Endodermal cell (in vitro differentiated cells): Measurements from ENCODE around the gene IL1RL2. TPM values are rescaled to one million over a fixed set of nuclear protein-coding genes. Genes with fewer than 3 reads are reported as not detected.
A peak's percentile ranks its signal among the peaks of the same experiment; 100 is the strongest.

Experiments used
- DNase-seq: peaks from one replicate; pipeline ENCODE4 v3.0.0-alpha.2; 2017
- H3K27ac ChIP-seq: 2 replicates; pipeline ENCODE4 v1.5.1; 2013; ENCODE audit warnings: mild to moderate bottlenecking, low read depth, low read length, moderate library complexity
- H3K27me3 ChIP-seq: 2 replicates; pipeline ENCODE4 v1.6.1; 2013; ENCODE audit warnings: mild to moderate bottlenecking, low read length, moderate library complexity; ENCODE audit not compliant: insufficient read depth, control insufficient read depth, poor library complexity, severe bottlenecking
- H3K36me3 ChIP-seq: 2 replicates; pipeline ENCODE4 v1.7.0; 2013; ENCODE audit warnings: mild to moderate bottlenecking, low read length, moderate library complexity; ENCODE audit not compliant: control insufficient read depth, insufficient read depth
- H3K4me1 ChIP-seq: one replicate; pipeline ENCODE4 v1.7.0; 2013; ENCODE audit warnings: low read length; ENCODE audit not compliant: control insufficient read depth, insufficient read depth
- H3K4me3 ChIP-seq: 2 replicates; pipeline ENCODE4 v1.5.1; 2013; ENCODE audit warnings: mild to moderate bottlenecking, low read length, moderate library complexity
- H3K9ac ChIP-seq: 2 replicates; pipeline ENCODE4 v1.6.1; 2013; ENCODE audit warnings: mild to moderate bottlenecking, low read length, moderate library complexity; ENCODE audit not compliant: poor library complexity, severe bottlenecking; ENCODE audit errors: extremely low read depth
- H3K9me3 ChIP-seq: 2 replicates; pipeline ENCODE4 v1.6.1; 2013; ENCODE audit warnings: mild to moderate bottlenecking, low read length, moderate library complexity; ENCODE audit not compliant: control insufficient read depth
- H3K27ac Mint-ChIP-seq: 2 replicates; pipeline ENCODE4 v1.8.0; 2020; ENCODE audit warnings: mixed read lengths
- H3K27me3 Mint-ChIP-seq: 2 replicates; pipeline ENCODE4 v1.8.0; 2021; ENCODE audit warnings: mild to moderate bottlenecking, mixed read lengths; ENCODE audit not compliant: insufficient read depth
- H3K36me3 Mint-ChIP-seq: 2 replicates; pipeline ENCODE4 v1.8.0; 2020; ENCODE audit warnings: low read depth, mixed read lengths
- H3K4me1 Mint-ChIP-seq: 2 replicates; pipeline ENCODE4 v1.8.0; 2020; ENCODE audit warnings: mixed read lengths
- H3K4me3 Mint-ChIP-seq: 2 replicates; pipeline ENCODE4 v1.8.0; 2020; ENCODE audit warnings: mild to moderate bottlenecking, moderate library complexity, mixed read lengths
- H3K9me3 Mint-ChIP-seq: 2 replicates; pipeline ENCODE4 v1.8.0; 2020; ENCODE audit warnings: mild to moderate bottlenecking, mixed read lengths
- CTCF ChIP-seq: fragments of 200-600 bp; sonication (generic); conservative IDR thresholded peaks from 2 replicates; pipeline ENCODE4 v1.5.0; 2021; ENCODE audit warnings: antibody characterized with exemption, mild to moderate bottlenecking
- WGBS, 2 experiments: methylation state at CpG; one replicate each; pipeline versions ENCODE4 v1.1.5 to v1.1.7; 2013; ENCODE audit warnings: missing lambda C conversion rate in 2 of 2, mixed read lengths in 1 of 2; ENCODE audit not compliant: insufficient coverage in 1 of 2, insufficient read length in 1 of 2; 5-methylcytosine and 5-hydroxymethylcytosine counted together
- total RNA-seq, 2 donors: library from RNA; stranded (reverse); fragmentation: NEBNext Ultra II Directional in 1 of 2; extraction: Animal tissue kit (Norgen Biotek cat#: 25700) in 1 of 2; gene quantifications; 2 replicates in 1 of 2; 3 replicates in 1 of 2; pipeline ENCODE4 v1.2.1, GENCODE V29; 2021

Gene IL1RL2
- total RNA-seq, 2 donors from 2014 or later: 0.38 to 0.44 TPM

DNA sequence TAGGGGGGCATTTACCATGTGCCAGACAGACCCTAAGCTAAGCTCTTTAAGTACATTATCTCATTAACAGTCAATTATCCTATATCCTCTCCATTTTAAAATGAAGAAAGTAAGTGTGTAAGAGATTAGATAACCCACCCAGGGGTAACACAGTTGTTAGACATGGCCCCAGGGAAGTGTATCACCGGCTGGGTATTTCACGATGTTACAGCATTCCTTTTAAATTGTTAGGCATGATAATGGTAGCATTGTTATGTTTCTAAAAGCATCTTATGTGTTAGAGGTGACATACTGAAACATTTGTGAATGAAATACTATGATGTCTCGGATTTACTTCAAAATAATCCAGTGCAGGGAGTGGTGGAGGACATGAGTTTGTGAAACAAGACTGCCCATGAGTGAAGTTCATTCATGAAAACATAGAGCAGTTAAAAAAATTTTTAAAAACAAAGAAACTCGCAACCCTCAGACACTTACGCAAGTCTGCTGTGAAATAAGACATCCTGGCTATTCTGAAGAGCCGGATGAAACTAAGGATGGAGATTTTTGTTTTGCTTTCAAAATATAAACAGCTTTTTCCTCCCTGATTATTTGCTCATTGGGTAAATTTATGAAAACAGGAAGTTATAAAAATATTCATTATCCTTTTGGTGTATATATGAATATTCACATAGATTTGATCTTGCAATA lies 54.9 kb downstream of the IL1RL2 start:
- Histone ChIP-seq H3K27me3 (no peaks in the 10 kb centered on the region), H3K36me3 (no peaks in the 10 kb centered on the region), H3K9me3 (peaks cover 42% of the 10 kb centered on the region), H3K4me3 (peak overlapping the region; percentile 59), H3K27ac (no peak overlapping the region), H3K4me1 (no peaks in the 10 kb centered on the region), H3K9ac (no peak overlapping the region)
- Mint-ChIP-seq H3K4me1 (peaks cover 4% of the 10 kb centered on the region), H3K9me3 (peaks cover 13% of the 10 kb centered on the region), H3K36me3 (peaks cover 3% of the 10 kb centered on the region), H3K27ac (no peak overlapping the region), H3K4me3 (no peak overlapping the region), H3K27me3 (peaks cover 3% of the 10 kb centered on the region)
- DNase-seq: no peak
- no peak for TF ChIP-seq CTCF
- WGBS, 2 experiments: 75 to 86% methylated on average over 4 to 6 of the region's 6 CpGs

DNA sequence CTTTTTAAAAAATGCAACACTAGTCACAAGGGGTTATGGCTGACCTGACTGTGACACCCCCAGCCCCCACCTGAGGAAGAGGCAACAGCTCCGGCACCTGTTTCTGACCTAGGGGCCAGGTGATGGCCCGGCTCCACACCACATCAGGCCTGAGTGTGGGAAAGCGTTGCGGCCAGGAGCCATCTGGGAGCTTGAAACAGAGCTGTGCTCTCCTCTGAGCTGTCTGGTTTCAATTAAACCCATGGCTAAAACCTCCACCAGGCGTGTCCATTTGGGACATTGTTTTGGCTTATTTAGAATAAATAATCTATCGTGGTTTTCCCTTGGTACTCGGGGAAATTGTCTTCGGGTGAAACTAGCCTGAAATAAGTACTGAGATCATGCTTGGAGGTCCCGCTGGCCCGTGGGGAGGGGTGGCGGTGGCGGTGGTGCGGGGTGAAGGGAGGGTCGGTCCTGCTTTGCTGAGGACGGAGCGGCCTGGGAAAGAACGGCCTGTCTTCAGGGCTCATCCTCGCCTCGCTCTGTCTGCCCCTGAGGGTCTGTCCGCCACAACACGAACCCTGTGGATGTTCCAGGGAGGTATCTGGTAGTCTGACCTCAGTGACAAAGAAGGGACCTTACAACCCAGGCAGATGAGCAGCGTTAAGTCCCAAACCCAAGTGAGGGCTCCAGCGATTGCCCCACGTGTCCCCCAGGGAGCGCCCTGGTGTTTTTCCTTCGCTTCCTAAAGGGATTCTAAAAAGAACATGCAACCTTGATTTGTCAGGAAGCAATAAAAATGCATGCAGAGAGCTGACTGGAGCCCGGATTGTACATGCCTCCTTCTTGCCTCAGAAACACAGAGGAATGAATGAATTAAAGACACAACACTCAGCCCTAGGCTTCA lies 58.7 kb downstream of the IL1RL2 start:
- no peak overlapping the region for H3K9ac ChIP-seq
- no peak overlapping the region for H3K27ac ChIP-seq
- H3K27ac Mint-ChIP-seq: no peak overlapping the region
- peaks cover 13% of the 10 kb centered on the region for H3K9me3 Mint-ChIP-seq
- peaks cover 31% of the 10 kb centered on the region for H3K9me3 ChIP-seq
- no peak overlapping the region for H3K4me3 ChIP-seq
- H3K27me3 ChIP-seq: peaks cover 16% of the 10 kb centered on the region
- peaks cover 27% of the 10 kb centered on the region for H3K27me3 Mint-ChIP-seq
- no peak overlapping the region for H3K4me3 Mint-ChIP-seq
- no peaks in the 10 kb centered on the region for H3K4me1 ChIP-seq
- H3K36me3 ChIP-seq: no peaks in the 10 kb centered on the region
- no peaks in the 10 kb centered on the region for H3K36me3 Mint-ChIP-seq
- peak; percentile 59 for DNase-seq
- peaks cover 2% of the 10 kb centered on the region for H3K4me1 Mint-ChIP-seq
- WGBS, 2 experiments: 90% methylated on average over 20 to 27 of the region's 27 CpGs
- TF ChIP-seq CTCF: peak; percentile 47

GRCh38 chr2:102250278-102250821 lies 63.5 kb downstream of the IL1RL2 start:
- Histone ChIP-seq H3K36me3 (no peaks in the 10 kb centered on the region), H3K27ac (no peak overlapping the region), H3K4me3 (no peak overlapping the region), H3K27me3 (peaks cover 25% of the 10 kb centered on the region), H3K4me1 (no peaks in the 10 kb centered on the region), H3K9me3 (peaks cover 5% of the 10 kb centered on the region), H3K9ac (no peak overlapping the region)
- Mint-ChIP-seq H3K36me3 (no peaks in the 10 kb centered on the region), H3K27me3 (peaks cover 42% of the 10 kb centered on the region), H3K4me1 (peaks cover 12% of the 10 kb centered on the region), H3K27ac (no peak overlapping the region), H3K4me3 (peak overlapping the region; percentile 57), H3K9me3 (no peaks in the 10 kb centered on the region)
- no peak for DNase-seq
- WGBS, 2 experiments: 89 to 91% methylated on average over 10 to 37 of the region's 37 CpGs
- no peak for TF ChIP-seq CTCF
